ENCODE measurements around the gene MOGAT1. TPM values are rescaled to one million over a fixed set of nuclear protein-coding genes. Genes with fewer than 3 reads are reported as not detected.

Gene MOGAT1
- total and polyA plus RNA-seq, 2 of the 13 experiments (the other 11 are each of a cell fraction or from before 2014, with no cell fraction given), result 0.98 to 4.3 TPM

DNA sequence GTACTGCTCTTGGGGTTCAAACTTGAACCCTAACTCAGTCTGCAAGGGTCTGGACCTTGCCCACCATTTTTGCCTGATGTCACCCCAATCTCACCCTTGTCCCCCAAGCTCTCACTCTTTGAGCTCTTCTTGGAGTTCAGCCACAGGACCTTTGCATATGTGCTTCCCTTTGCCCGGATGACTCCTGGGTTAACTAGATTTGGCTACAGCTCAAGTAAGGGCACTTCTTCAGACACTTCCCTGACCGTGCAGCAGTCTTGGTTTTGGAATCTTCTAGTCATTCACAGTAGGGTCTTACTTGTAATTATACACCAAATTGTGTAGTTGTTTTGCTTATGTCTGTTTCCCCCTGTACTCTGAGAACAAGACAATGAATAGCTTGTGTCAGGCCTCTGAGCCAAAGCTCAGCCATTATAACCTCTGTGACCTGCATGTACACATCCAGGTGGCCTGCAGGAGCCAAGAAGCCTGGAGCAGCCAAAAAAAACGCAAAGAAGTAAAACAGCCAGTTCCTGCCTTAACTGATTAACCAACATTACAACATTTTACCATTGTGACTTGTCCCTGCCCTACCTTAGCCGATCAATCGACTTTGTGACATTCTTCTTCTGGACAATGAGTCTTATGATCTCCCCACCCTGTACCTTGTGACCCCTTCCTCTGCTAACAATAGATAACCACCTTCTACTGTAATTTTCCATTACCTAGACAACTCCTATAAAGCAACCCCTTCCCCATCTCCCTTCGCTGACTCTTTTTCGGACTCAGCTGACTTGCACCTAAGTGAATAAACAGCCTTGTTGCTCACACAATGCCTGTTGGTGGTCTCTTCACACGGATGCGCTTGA is 1.0 kb upstream of the MOGAT1 start (continued):
- TF ChIP-seq ZNF788 (CRISPR knock-in tag; IDR thresholded peaks at IDR 0.05; ENCODE audit: borderline replicate concordance) (peak; percentile 30; the same call in 1 of the 2 replicates), ZNF891 (CRISPR knock-in tag; IDR thresholded peaks at IDR 0.05) (no peak), BRCA1 (CRISPR knock-in tag; IDR thresholded peaks at IDR 0.05) (no peak), KMT2B (CRISPR knock-in tag; IDR thresholded peaks at IDR 0.05) (no peak), RFXAP (CRISPR knock-in tag; IDR thresholded peaks at IDR 0.05; ENCODE audit: borderline replicate concordance) (peak; percentile 83; the same call in 1 of the 2 replicates), ZBTB21 (CRISPR knock-in tag; IDR thresholded peaks at IDR 0.05) (no peak), ZKSCAN8 (CRISPR knock-in tag; IDR thresholded peaks at IDR 0.05; ENCODE audit: borderline replicate concordance) (no peak), ZNF333 (CRISPR knock-in tag; IDR thresholded peaks at IDR 0.05; ENCODE audit: borderline replicate concordance) (0 out of 2 replicates have a peak, but pooled peaks have one; percentile 40), NCOA2 (CRISPR knock-in tag; IDR thresholded peaks at IDR 0.05) (peak; percentile 79; the same call in 1 of the 2 replicates), NKX3-1 (CRISPR knock-in tag; IDR thresholded peaks at IDR 0.05) (peak; percentile 75; the same call in 1 of the 2 replicates), ESRRA (CRISPR knock-in tag; IDR thresholded peaks at IDR 0.05; ENCODE audit: low read depth) (0 out of 2 replicates have a peak, but pooled peaks have one; percentile 13), ZNF121 (CRISPR knock-in tag; IDR thresholded peaks at IDR 0.05) (no peak), NR2F2 (IDR thresholded peaks at IDR 0.05; ENCODE audit: borderline replicate concordance, low read depth) (peak; percentile 87), ZFX (CRISPR knock-in tag; IDR thresholded peaks at IDR 0.05; ENCODE audit: low read depth) (peak; percentile 52)
- TF ChIP-seq, protein P1, sequence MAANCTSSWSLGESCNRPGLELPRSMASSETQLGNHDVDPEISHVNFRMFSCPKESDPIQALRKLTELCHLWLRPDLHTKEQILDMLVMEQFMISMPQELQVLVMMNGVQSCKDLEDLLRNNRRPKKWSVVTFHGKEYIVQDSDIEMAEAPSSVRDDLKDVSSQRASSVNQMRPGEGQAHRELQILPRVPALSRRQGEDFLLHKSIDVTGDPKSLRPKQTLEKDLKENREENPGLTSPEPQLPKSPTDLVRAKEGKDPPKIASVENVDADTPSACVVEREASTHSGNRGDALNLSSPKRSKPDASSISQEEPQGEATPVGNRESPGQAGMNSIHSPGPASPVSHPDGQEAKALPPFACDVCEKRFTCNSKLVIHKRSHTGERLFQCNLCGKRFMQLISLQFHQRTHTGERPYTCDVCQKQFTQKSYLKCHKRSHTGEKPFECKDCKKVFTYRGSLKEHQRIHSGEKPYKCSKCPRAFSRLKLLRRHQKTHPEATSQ (CRISPR knock-in tag; IDR thresholded peaks at IDR 0.05; ENCODE audit: borderline replicate concordance), result peak; percentile 56; the same call in 1 of the 2 replicates
- TF ChIP-seq, protein P2, sequence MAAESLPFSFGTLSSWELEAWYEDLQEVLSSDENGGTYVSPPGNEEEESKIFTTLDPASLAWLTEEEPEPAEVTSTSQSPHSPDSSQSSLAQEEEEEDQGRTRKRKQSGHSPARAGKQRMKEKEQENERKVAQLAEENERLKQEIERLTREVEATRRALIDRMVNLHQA (CRISPR knock-in tag; IDR thresholded peaks at IDR 0.05), result no peak
- TF ChIP-seq, protein P3, sequence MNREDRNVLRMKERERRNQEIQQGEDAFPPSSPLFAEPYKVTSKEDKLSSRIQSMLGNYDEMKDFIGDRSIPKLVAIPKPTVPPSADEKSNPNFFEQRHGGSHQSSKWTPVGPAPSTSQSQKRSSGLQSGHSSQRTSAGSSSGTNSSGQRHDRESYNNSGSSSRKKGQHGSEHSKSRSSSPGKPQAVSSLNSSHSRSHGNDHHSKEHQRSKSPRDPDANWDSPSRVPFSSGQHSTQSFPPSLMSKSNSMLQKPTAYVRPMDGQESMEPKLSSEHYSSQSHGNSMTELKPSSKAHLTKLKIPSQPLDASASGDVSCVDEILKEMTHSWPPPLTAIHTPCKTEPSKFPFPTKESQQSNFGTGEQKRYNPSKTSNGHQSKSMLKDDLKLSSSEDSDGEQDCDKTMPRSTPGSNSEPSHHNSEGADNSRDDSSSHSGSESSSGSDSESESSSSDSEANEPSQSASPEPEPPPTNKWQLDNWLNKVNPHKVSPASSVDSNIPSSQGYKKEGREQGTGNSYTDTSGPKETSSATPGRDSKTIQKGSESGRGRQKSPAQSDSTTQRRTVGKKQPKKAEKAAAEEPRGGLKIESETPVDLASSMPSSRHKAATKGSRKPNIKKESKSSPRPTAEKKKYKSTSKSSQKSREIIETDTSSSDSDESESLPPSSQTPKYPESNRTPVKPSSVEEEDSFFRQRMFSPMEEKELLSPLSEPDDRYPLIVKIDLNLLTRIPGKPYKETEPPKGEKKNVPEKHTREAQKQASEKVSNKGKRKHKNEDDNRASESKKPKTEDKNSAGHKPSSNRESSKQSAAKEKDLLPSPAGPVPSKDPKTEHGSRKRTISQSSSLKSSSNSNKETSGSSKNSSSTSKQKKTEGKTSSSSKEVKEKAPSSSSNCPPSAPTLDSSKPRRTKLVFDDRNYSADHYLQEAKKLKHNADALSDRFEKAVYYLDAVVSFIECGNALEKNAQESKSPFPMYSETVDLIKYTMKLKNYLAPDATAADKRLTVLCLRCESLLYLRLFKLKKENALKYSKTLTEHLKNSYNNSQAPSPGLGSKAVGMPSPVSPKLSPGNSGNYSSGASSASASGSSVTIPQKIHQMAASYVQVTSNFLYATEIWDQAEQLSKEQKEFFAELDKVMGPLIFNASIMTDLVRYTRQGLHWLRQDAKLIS (CRISPR knock-in tag; IDR thresholded peaks at IDR 0.05), result no peak
- TF ChIP-seq, protein P4, sequence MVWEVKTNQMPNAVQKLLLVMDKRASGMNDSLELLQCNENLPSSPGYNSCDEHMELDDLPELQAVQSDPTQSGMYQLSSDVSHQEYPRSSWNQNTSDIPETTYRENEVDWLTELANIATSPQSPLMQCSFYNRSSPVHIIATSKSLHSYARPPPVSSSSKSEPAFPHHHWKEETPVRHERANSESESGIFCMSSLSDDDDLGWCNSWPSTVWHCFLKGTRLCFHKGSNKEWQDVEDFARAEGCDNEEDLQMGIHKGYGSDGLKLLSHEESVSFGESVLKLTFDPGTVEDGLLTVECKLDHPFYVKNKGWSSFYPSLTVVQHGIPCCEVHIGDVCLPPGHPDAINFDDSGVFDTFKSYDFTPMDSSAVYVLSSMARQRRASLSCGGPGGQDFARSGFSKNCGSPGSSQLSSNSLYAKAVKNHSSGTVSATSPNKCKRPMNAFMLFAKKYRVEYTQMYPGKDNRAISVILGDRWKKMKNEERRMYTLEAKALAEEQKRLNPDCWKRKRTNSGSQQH (CRISPR knock-in tag; IDR thresholded peaks at IDR 0.05; ENCODE audit: low read depth), result peak; percentile 30; the same call in 1 of the 2 replicates
- TF ChIP-seq, protein P5, sequence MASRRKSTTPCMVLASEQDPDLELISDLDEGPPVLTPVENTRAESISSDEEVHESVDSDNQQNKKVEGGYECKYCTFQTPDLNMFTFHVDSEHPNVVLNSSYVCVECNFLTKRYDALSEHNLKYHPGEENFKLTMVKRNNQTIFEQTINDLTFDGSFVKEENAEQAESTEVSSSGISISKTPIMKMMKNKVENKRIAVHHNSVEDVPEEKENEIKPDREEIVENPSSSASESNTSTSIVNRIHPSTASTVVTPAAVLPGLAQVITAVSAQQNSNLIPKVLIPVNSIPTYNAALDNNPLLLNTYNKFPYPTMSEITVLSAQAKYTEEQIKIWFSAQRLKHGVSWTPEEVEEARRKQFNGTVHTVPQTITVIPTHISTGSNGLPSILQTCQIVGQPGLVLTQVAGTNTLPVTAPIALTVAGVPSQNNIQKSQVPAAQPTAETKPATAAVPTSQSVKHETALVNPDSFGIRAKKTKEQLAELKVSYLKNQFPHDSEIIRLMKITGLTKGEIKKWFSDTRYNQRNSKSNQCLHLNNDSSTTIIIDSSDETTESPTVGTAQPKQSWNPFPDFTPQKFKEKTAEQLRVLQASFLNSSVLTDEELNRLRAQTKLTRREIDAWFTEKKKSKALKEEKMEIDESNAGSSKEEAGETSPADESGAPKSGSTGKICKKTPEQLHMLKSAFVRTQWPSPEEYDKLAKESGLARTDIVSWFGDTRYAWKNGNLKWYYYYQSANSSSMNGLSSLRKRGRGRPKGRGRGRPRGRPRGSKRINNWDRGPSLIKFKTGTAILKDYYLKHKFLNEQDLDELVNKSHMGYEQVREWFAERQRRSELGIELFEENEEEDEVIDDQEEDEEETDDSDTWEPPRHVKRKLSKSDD (CRISPR knock-in tag; IDR thresholded peaks at IDR 0.05; ENCODE audit: low read depth), result 0 out of 2 replicates have a peak, but pooled peaks have one; percentile 33

All from HepG2 (cell line).